ENCODE measurements around the gene CAPN15.

CAPN15 gene

GRCh38 chr16:590188-590814 lies 62.8 kb downstream of the CAPN15 start:
- Histone ChIP-seq H2AFZ (ENCODE audit: low read length, unreplicated experiment) (peak overlapping the region; percentile 87), H3K36me3 (ENCODE audit: insufficient read depth, low read length) (no peaks in the 10 kb centered on the region), H3K4me1 (ENCODE audit: control insufficient read depth, insufficient read depth, low read length, unreplicated experiment) (peaks cover 16% of the 10 kb centered on the region), H3K79me2 (ENCODE audit: control insufficient read depth, insufficient read depth, low read length, unreplicated experiment) (peaks cover 41% of the 10 kb centered on the region), H3K27ac (ENCODE audit: low read depth, low read length) (no peak overlapping the region), H3K27me3 (ENCODE audit: insufficient read depth, low read length) (no peaks in the 10 kb centered on the region), H3K4me3 (ENCODE audit: low read depth, low read length) (peak overlapping the region; percentile 99)

GRCh38 chr16:590815-591200 lies 63.3 kb downstream of the CAPN15 start:
- H3K79me2 ChIP-seq (ENCODE audit: control insufficient read depth, insufficient read depth, low read length, unreplicated experiment): peaks cover 41% of the 10 kb centered on the region
- H3K4me1 ChIP-seq (ENCODE audit: control insufficient read depth, insufficient read depth, low read length, unreplicated experiment): peaks cover 16% of the 10 kb centered on the region
- no peak overlapping the region for H2AFZ ChIP-seq (ENCODE audit: low read length, unreplicated experiment)
- peak overlapping the region; percentile 99 for H3K4me3 ChIP-seq (ENCODE audit: low read depth, low read length)
- H3K27me3 ChIP-seq (ENCODE audit: insufficient read depth, low read length): no peaks in the 10 kb centered on the region
- H3K27ac ChIP-seq (ENCODE audit: low read depth, low read length): no peak overlapping the region
- no peaks in the 10 kb centered on the region for H3K36me3 ChIP-seq (ENCODE audit: insufficient read depth, low read length)

- peaks cover 43% of the 10 kb centered on the region for H3K79me2 ChIP-seq (ENCODE audit: control insufficient read depth, insufficient read depth, low read length, unreplicated experiment)
Measured at GRCh38 chr16:591231-591630, 63.7 kb downstream of the CAPN15 start.

GRCh38 chr16:591892-592517 lies 64.5 kb downstream of the CAPN15 start:
- Histone ChIP-seq H2AFZ (ENCODE audit: low read length, unreplicated experiment) (no peak overlapping the region), H3K27me3 (ENCODE audit: insufficient read depth, low read length) (no peaks in the 10 kb centered on the region), H3K4me1 (ENCODE audit: control insufficient read depth, insufficient read depth, low read length, unreplicated experiment) (peaks cover 8% of the 10 kb centered on the region), H3K4me3 (ENCODE audit: low read depth, low read length) (no peak overlapping the region), H3K79me2 (ENCODE audit: control insufficient read depth, insufficient read depth, low read length, unreplicated experiment) (peaks cover 43% of the 10 kb centered on the region), H3K27ac (ENCODE audit: low read depth, low read length) (no peak overlapping the region), H3K36me3 (ENCODE audit: insufficient read depth, low read length) (0 out of 2 replicates have a peak, but pooled peaks cover 2% of the 10 kb centered on the region)

More at GRCh38 chr16:591231-591630, 63.7 kb downstream of the CAPN15 start:
- no peak overlapping the region for H2AFZ ChIP-seq (ENCODE audit: low read length, unreplicated experiment)
- peak overlapping the region; percentile 99 for H3K4me3 ChIP-seq (ENCODE audit: low read depth, low read length)
- no peak overlapping the region for H3K27ac ChIP-seq (ENCODE audit: low read depth, low read length)
- no peaks in the 10 kb centered on the region for H3K27me3 ChIP-seq (ENCODE audit: insufficient read depth, low read length)
- H3K4me1 ChIP-seq (ENCODE audit: control insufficient read depth, insufficient read depth, low read length, unreplicated experiment): peaks cover 12% of the 10 kb centered on the region
- H3K36me3 ChIP-seq (ENCODE audit: insufficient read depth, low read length): 0 out of 2 replicates have a peak, but pooled peaks cover under 1% of the 10 kb centered on the region

- H3K79me2 ChIP-seq (ENCODE audit: control insufficient read depth, insufficient read depth, low read length, unreplicated experiment): peaks cover 42% of the 10 kb centered on the region
- H3K27ac ChIP-seq (ENCODE audit: low read depth, low read length): no peak overlapping the region
- no peaks in the 10 kb centered on the region for H3K27me3 ChIP-seq (ENCODE audit: insufficient read depth, low read length)
- H3K4me3 ChIP-seq (ENCODE audit: low read depth, low read length): no peak overlapping the region
- H2AFZ ChIP-seq (ENCODE audit: low read length, unreplicated experiment): no peak overlapping the region
- 0 out of 2 replicates have a peak, but pooled peaks cover 2% of the 10 kb centered on the region for H3K36me3 ChIP-seq (ENCODE audit: insufficient read depth, low read length)
- H3K4me1 ChIP-seq (ENCODE audit: control insufficient read depth, insufficient read depth, low read length, unreplicated experiment): peaks cover 8% of the 10 kb centered on the region
Measured at GRCh38 chr16:592518-593306, 65.2 kb downstream of the CAPN15 start.

GRCh38 chr16:593406-593805 lies 65.9 kb downstream of the CAPN15 start:
- no peak overlapping the region for H2AFZ ChIP-seq (ENCODE audit: low read length, unreplicated experiment)
- 0 out of 2 replicates have a peak, but pooled peaks cover 2% of the 10 kb centered on the region for H3K36me3 ChIP-seq (ENCODE audit: insufficient read depth, low read length)
- no peak overlapping the region for H3K4me3 ChIP-seq (ENCODE audit: low read depth, low read length)
- peaks cover 35% of the 10 kb centered on the region for H3K79me2 ChIP-seq (ENCODE audit: control insufficient read depth, insufficient read depth, low read length, unreplicated experiment)
- no peak overlapping the region for H3K27ac ChIP-seq (ENCODE audit: low read depth, low read length)
- H3K27me3 ChIP-seq (ENCODE audit: insufficient read depth, low read length): no peaks in the 10 kb centered on the region
- H3K4me1 ChIP-seq (ENCODE audit: control insufficient read depth, insufficient read depth, low read length, unreplicated experiment): peaks cover 8% of the 10 kb centered on the region

- H3K36me3 ChIP-seq (ENCODE audit: insufficient read depth, low read length): 0 out of 2 replicates have a peak, but pooled peaks cover 2% of the 10 kb centered on the region
- H3K27ac ChIP-seq (ENCODE audit: low read depth, low read length): no peak overlapping the region
- no peaks in the 10 kb centered on the region for H3K27me3 ChIP-seq (ENCODE audit: insufficient read depth, low read length)
- peaks cover 34% of the 10 kb centered on the region for H3K79me2 ChIP-seq (ENCODE audit: control insufficient read depth, insufficient read depth, low read length, unreplicated experiment)
- peaks cover 8% of the 10 kb centered on the region for H3K4me1 ChIP-seq (ENCODE audit: control insufficient read depth, insufficient read depth, low read length, unreplicated experiment)
- no peak overlapping the region for H2AFZ ChIP-seq (ENCODE audit: low read length, unreplicated experiment)
- no peak overlapping the region for H3K4me3 ChIP-seq (ENCODE audit: low read depth, low read length)
Measured at GRCh38 chr16:593807-594206, 66.3 kb downstream of the CAPN15 start.

GRCh38 chr16:595094-595528 lies 67.6 kb downstream of the CAPN15 start:
- H3K27me3 ChIP-seq (ENCODE audit: insufficient read depth, low read length): no peaks in the 10 kb centered on the region
- peaks cover 7% of the 10 kb centered on the region; the same call in 1 of the 2 replicates for H3K36me3 ChIP-seq (ENCODE audit: insufficient read depth, low read length)
- H3K27ac ChIP-seq (ENCODE audit: low read depth, low read length): no peak overlapping the region
- no peak overlapping the region for H3K4me3 ChIP-seq (ENCODE audit: low read depth, low read length)
- H2AFZ ChIP-seq (ENCODE audit: low read length, unreplicated experiment): no peak overlapping the region
- H3K79me2 ChIP-seq (ENCODE audit: control insufficient read depth, insufficient read depth, low read length, unreplicated experiment): peaks cover 34% of the 10 kb centered on the region
- H3K4me1 ChIP-seq (ENCODE audit: control insufficient read depth, insufficient read depth, low read length, unreplicated experiment): peaks cover 8% of the 10 kb centered on the region

GRCh38 chr16:595942-596735 lies 68.6 kb downstream of the CAPN15 start:
- H3K27ac ChIP-seq (ENCODE audit: low read depth, low read length): no peak overlapping the region
- peaks cover 26% of the 10 kb centered on the region for H3K79me2 ChIP-seq (ENCODE audit: control insufficient read depth, insufficient read depth, low read length, unreplicated experiment)
- peaks cover 7% of the 10 kb centered on the region; the same call in 1 of the 2 replicates for H3K36me3 ChIP-seq (ENCODE audit: insufficient read depth, low read length)
- H3K4me3 ChIP-seq (ENCODE audit: low read depth, low read length): no peak overlapping the region
- peaks cover 2% of the 10 kb centered on the region for H3K4me1 ChIP-seq (ENCODE audit: control insufficient read depth, insufficient read depth, low read length, unreplicated experiment)
- H3K27me3 ChIP-seq (ENCODE audit: insufficient read depth, low read length): no peaks in the 10 kb centered on the region
- no peak overlapping the region for H2AFZ ChIP-seq (ENCODE audit: low read length, unreplicated experiment)

GRCh38 chr16:596736-597060 lies 69.2 kb downstream of the CAPN15 start:
- Histone ChIP-seq H3K4me1 (ENCODE audit: control insufficient read depth, insufficient read depth, low read length, unreplicated experiment) (no peaks in the 10 kb centered on the region), H3K79me2 (ENCODE audit: control insufficient read depth, insufficient read depth, low read length, unreplicated experiment) (peaks cover 24% of the 10 kb centered on the region), H3K36me3 (ENCODE audit: insufficient read depth, low read length) (peaks cover 7% of the 10 kb centered on the region; the same call in 1 of the 2 replicates), H3K27me3 (ENCODE audit: insufficient read depth, low read length) (no peaks in the 10 kb centered on the region), H2AFZ (ENCODE audit: low read length, unreplicated experiment) (no peak overlapping the region), H3K27ac (ENCODE audit: low read depth, low read length) (no peak overlapping the region), H3K4me3 (ENCODE audit: low read depth, low read length) (no peak overlapping the region)

Data from ACC112 (cell line).